Liver (tissue), 9 donors: ENCODE data around the gene CTSC. TPM values are rescaled to one million over a fixed set of nuclear protein-coding genes. Genes with fewer than 3 reads are reported as not detected.

Experiments
- DNase-seq: peaks from one replicate; pipeline ENCODE4 v3.0.0-alpha.2; 2017; ENCODE audit warnings: low spot score
- H3K27ac ChIP-seq, 2 donors: one replicate each; pipeline ENCODE4 v1.7.0; 2013; ENCODE audit warnings: inconsistent platforms in 2 of 2, low read length in 2 of 2, control low read depth in 1 of 2, low read depth in 1 of 2, mild to moderate bottlenecking in 1 of 2
- H3K27me3 ChIP-seq, 4 donors: one replicate each; pipeline versions ENCODE4 v1.6.1 to v1.7.0; 2013; ENCODE audit warnings: low read length in 3 of 4, inconsistent platforms in 1 of 4, mild to moderate bottlenecking in 1 of 4, moderate library complexity in 1 of 4; ENCODE audit not compliant: control insufficient read depth in 4 of 4, insufficient read depth in 4 of 4
- H3K36me3 ChIP-seq, 4 donors: one replicate each; pipeline versions ENCODE4 v1.6.1 to v1.7.0; 2013; ENCODE audit warnings: low read length in 3 of 4, mild to moderate bottlenecking in 3 of 4, low read depth in 1 of 4, moderate library complexity in 1 of 4; ENCODE audit not compliant: control insufficient read depth in 4 of 4, insufficient read depth in 3 of 4
- H3K4me1 ChIP-seq, 4 donors: one replicate each; pipeline versions ENCODE4 v1.6.1 to v1.7.0; 2013; ENCODE audit warnings: low read length in 3 of 4, mild to moderate bottlenecking in 3 of 4, moderate library complexity in 1 of 4; ENCODE audit not compliant: control insufficient read depth in 4 of 4, insufficient read depth in 4 of 4
- H3K4me3 ChIP-seq, 3 donors: one replicate each; pipeline versions ENCODE4 v1.6.1 to v1.7.0; 2013; ENCODE audit warnings: low read length in 3 of 3, control low read depth in 1 of 3, low read depth in 1 of 3, mild to moderate bottlenecking in 1 of 3
- H3K9ac ChIP-seq, 2 donors: one replicate each; pipeline ENCODE4 v1.7.0; 2013; ENCODE audit warnings: low read length in 2 of 2, mild to moderate bottlenecking in 2 of 2, moderate library complexity in 2 of 2, control low read depth in 1 of 2, low read depth in 1 of 2
- H3K9me3 ChIP-seq, 4 donors: one replicate each; pipeline versions ENCODE4 v1.6.1 to v1.7.0; 2013; ENCODE audit warnings: low read length in 3 of 4; ENCODE audit not compliant: control insufficient read depth in 4 of 4
- EGR1 ChIP-seq, 2 donors: IDR thresholded peaks; 2 replicates each; pipeline ENCODE4 v1.6.1; 2016 to 2018; ENCODE audit warnings: antibody characterized with exemption in 2 of 2, low read depth in 2 of 2
- FOXA1 ChIP-seq: IDR thresholded peaks from 2 replicates; pipeline ENCODE4 v1.6.1; 2016; ENCODE audit warnings: antibody characterized with exemption
- FOXA2 ChIP-seq: IDR thresholded peaks from 2 replicates; pipeline ENCODE4 v1.6.1; 2016; ENCODE audit warnings: antibody characterized with exemption
- GABPA ChIP-seq, 2 donors: IDR thresholded peaks in 1 of 2; conservative IDR thresholded peaks in 1 of 2; 2 replicates each; pipeline ENCODE4 v1.6.1; 2016; ENCODE audit warnings: antibody characterized with exemption in 2 of 2, mild to moderate bottlenecking in 1 of 2, moderate library complexity in 1 of 2
- HNF4A ChIP-seq, 2 donors: conservative IDR thresholded peaks; 2 replicates each; pipeline ENCODE4 v1.6.1; 2016; ENCODE audit warnings: antibody characterized with exemption in 2 of 2, mild to moderate bottlenecking in 2 of 2
- HNF4G ChIP-seq: IDR thresholded peaks from 2 replicates; pipeline ENCODE4 v1.6.1; 2016; ENCODE audit warnings: antibody characterized with exemption
- JUND ChIP-seq, 2 donors: IDR thresholded peaks; 2 replicates each; pipeline ENCODE4 v1.6.1; 2016; ENCODE audit warnings: antibody characterized with exemption in 2 of 2
- NR2F2 ChIP-seq: IDR thresholded peaks from 2 replicates; pipeline ENCODE4 v1.6.1; 2016; ENCODE audit warnings: antibody characterized with exemption
- RXRA ChIP-seq, 2 donors: IDR thresholded peaks; 2 replicates each; pipeline ENCODE4 v1.6.1; 2017 to 2018; ENCODE audit warnings: antibody characterized with exemption in 2 of 2, mild to moderate bottlenecking in 1 of 2
- SP1 ChIP-seq: IDR thresholded peaks from 2 replicates; pipeline ENCODE4 v1.6.1; 2018; ENCODE audit warnings: antibody characterized with exemption, mild to moderate bottlenecking
- YY1 ChIP-seq: IDR thresholded peaks from 2 replicates; pipeline ENCODE4 v1.6.1; 2016; ENCODE audit warnings: antibody characterized with exemption, mild to moderate bottlenecking
- WGBS: extraction: QIAGEN DNeasy Blood & Tissue Kit; methylation state at CpG from one replicate; pipeline ENCODE4 v1.1.7; 2013; 5-methylcytosine and 5-hydroxymethylcytosine counted together
- polyA plus RNA-seq, 2 donors: library from polyadenylated mRNA; stranded (reverse) in 1 of 2; unstranded in 1 of 2; fragments of 200-250 nt in 1 of 2; fragments of >200 nt in 1 of 2; fragmentation: Nextera tagmentation in 1 of 2; extraction: Ambion mirVana in 1 of 2; gene quantifications; one replicate each; pipeline versions ENCODE4 v1.2.1 to v1.2.3, GENCODE V29; 2013 to 2015
- total RNA-seq, 2 donors: library from RNA; depleted of rRNA; stranded (reverse); fragments of >200 nt; gene quantifications; one replicate each; pipeline ENCODE4 v1.2.3, GENCODE V29; 2014
- TF ChIP-seq, protein P1 (sequence below): IDR thresholded peaks from 2 replicates; pipeline ENCODE4 v1.6.1; 2016; ENCODE audit warnings: antibody characterized with exemption
- TF ChIP-seq, protein P2 (sequence below): IDR thresholded peaks from 2 replicates; pipeline ENCODE4 v1.6.1; 2016; ENCODE audit warnings: antibody characterized with exemption
- TF ChIP-seq, protein P3 (sequence below): IDR thresholded peaks from 2 replicates; pipeline ENCODE4 v1.6.1; 2016; ENCODE audit warnings: antibody characterized with exemption
- donor health status: healthy.
- donor health status: healthy.
- donor health status: healthy.
- donor health status: healthy.
- donor health status: healthy.

CTSC gene
- total and polyA plus RNA-seq, 4 donors: 22.4 to 68.7 (median 31.3) TPM

DNA sequence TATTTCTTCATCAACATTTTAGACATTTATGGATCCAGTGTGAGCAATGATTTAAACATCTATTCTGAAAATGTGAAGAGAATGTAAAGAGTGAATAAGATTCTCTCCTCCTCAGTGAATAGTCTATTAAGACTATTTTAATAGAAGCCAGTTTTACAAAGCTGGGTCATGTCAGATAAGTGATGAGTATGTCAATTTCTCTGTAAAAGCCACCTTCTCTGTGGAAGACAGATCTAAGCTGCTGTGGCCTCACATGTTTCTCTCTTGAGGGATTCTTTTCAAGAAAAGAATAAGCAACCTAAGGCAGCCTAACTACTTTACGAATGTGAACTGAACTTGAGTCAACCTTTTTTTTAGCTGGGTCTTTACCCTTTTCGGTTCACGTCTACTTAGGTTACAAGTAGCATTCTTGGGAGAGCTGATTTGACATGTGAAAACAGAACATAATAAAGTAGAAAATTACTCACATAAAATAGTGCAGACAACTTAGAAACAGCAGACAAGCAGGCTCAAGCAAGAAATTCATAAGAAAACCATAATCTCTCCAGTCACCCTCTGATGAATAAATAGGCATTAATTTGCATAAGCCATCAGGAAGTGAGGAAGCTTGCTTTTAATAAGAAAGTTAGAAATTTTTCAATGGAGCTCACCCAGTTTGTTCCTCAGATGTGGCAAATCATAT is 9.9 kb downstream of the CTSC start (continued):
- TF ChIP-seq, protein P1, sequence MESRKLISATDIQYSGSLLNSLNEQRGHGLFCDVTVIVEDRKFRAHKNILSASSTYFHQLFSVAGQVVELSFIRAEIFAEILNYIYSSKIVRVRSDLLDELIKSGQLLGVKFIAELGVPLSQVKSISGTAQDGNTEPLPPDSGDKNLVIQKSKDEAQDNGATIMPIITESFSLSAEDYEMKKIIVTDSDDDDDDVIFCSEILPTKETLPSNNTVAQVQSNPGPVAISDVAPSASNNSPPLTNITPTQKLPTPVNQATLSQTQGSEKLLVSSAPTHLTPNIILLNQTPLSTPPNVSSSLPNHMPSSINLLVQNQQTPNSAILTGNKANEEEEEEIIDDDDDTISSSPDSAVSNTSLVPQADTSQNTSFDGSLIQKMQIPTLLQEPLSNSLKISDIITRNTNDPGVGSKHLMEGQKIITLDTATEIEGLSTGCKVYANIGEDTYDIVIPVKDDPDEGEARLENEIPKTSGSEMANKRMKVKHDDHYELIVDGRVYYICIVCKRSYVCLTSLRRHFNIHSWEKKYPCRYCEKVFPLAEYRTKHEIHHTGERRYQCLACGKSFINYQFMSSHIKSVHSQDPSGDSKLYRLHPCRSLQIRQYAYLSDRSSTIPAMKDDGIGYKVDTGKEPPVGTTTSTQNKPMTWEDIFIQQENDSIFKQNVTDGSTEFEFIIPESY: no peak
- TF ChIP-seq EGR1 (IDR thresholded peaks at IDR 0.05; ENCODE audit: low read depth in 2 of 2): no peak
- TF ChIP-seq, protein P2, sequence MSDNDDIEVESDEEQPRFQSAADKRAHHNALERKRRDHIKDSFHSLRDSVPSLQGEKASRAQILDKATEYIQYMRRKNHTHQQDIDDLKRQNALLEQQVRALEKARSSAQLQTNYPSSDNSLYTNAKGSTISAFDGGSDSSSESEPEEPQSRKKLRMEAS: no peak
- no peak for TF ChIP-seq HNF4G
- TF ChIP-seq JUND (IDR thresholded peaks at IDR 0.05): no peak
- TF ChIP-seq, protein P3, sequence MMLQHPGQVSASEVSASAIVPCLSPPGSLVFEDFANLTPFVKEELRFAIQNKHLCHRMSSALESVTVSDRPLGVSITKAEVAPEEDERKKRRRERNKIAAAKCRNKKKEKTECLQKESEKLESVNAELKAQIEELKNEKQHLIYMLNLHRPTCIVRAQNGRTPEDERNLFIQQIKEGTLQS: no peak
- TF ChIP-seq FOXA1: no peak
- no peak for TF ChIP-seq RXRA (IDR thresholded peaks at IDR 0.05)
- no peak for TF ChIP-seq SP1

DNA sequence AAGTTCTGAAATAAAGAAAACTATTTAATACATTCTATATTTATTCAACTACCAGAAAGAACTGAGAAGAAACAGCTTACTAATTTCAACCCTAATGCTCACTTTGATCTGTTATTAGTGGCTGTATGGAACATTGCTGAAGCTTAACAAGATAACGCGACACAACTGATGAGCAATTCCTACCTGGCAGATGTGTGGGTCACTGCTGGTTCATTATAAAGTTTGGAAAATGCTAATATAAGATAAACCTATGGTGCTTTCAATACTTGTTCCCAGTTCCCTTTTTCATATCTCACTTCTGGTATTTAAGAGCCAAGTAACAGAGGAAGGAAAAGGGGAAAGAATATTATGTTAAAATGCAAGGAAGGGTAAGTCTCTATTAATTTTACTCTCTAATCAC is 10.5 kb downstream of the CTSC start:
- no peak for TF ChIP-seq FOXA2
- TF ChIP-seq GABPA (IDR thresholded peaks at IDR 0.05 in 1 of 2, conservative IDR thresholded peaks at IDR 0.05 in 1 of 2): no peak
- DNase-seq: no peak
- peaks cover 0 to 2% (median 0%) of the 10 kb centered on the region in 4 donors for H3K4me1 ChIP-seq
- 82% methylated on average over 2 of the region's 2 CpGs for WGBS
- H3K4me3 ChIP-seq: no peak overlapping the region
- H3K27ac ChIP-seq: no peak overlapping the region
- H3K9me3 ChIP-seq: no peaks in the 10 kb centered on the region
- no peak overlapping the region for H3K9ac ChIP-seq
- peaks cover 0 to 6% (median 1%) of the 10 kb centered on the region in 4 donors for H3K36me3 ChIP-seq
- no peaks in the 10 kb centered on the region for H3K27me3 ChIP-seq

DNA sequence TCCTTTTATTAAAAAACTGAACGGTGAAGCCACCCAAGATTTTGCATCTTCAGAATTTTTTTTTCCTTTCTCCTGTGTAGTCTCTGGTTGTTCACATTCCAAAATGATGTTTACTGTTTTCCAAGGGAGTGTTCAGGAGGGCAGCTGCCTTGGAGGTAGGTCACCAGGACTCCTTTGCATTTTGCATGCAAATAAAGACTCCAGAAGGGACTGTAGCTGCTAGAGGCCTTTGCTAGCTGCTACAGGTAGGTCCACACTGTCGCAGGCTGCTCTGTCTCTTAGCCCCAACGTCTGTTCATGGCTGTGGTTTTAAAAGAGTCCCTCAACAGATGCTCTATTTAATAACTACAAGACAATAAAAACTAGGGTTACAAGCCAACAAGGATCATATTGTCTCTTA is 11.4 kb downstream of the CTSC start:
- no peak overlapping the region for H3K9ac ChIP-seq
- TF ChIP-seq SP1: no peak
- TF ChIP-seq EGR1 (IDR thresholded peaks at IDR 0.05; ENCODE audit: low read depth in 2 of 2): no peak
- TF ChIP-seq, protein P2: no peak
- TF ChIP-seq GABPA (IDR thresholded peaks at IDR 0.05 in 1 of 2, conservative IDR thresholded peaks at IDR 0.05 in 1 of 2): no peak
- no peak for TF ChIP-seq YY1
- TF ChIP-seq NR2F2: no peak
- TF ChIP-seq, protein P1: no peak
- no peak for TF ChIP-seq HNF4A (conservative IDR thresholded peaks at IDR 0.05)
- no peak for TF ChIP-seq RXRA (IDR thresholded peaks at IDR 0.05)
- TF ChIP-seq FOXA1: no peak
- H3K4me1 ChIP-seq: peaks cover 0 to 2% (median 0%) of the 10 kb centered on the region in 4 donors
- peaks cover 0 to 4% (median 0%) of the 10 kb centered on the region in 4 donors for H3K36me3 ChIP-seq
- no peak overlapping the region for H3K4me3 ChIP-seq
- 79% methylated on average over 3 of the region's 3 CpGs for WGBS
- H3K27me3 ChIP-seq: no peaks in the 10 kb centered on the region
- no peak for DNase-seq
- H3K9me3 ChIP-seq: no peaks in the 10 kb centered on the region
- H3K27ac ChIP-seq: no peak overlapping the region
